Testis (tissue), 2 donors: ENCODE measurements around the gene KIAA1210.

Experiments
- CTCF ChIP-seq, 3 experiments: fragments of 450-650 bp in 2 of 3; fragments of 200-600 bp in 1 of 3; sonication (generic) in 1 of 3; IDR thresholded peaks; one replicate each; pipeline ENCODE4 v1.5.1; 2016 to 2019; ENCODE audit warnings: antibody characterized with exemption in 3 of 3, mild to moderate bottlenecking in 2 of 3, moderate library complexity in 1 of 3
- POLR2A ChIP-seq: fragments of 450-650 bp; IDR thresholded peaks from one replicate; pipeline ENCODE4 v1.6.1; 2017; ENCODE audit warnings: antibody characterized with exemption, mild to moderate bottlenecking, moderate library complexity

GRCh38 chrX:119150163-119151050 lies 22.8 kb upstream of the KIAA1210 start:
- TF ChIP-seq CTCF (IDR thresholded peaks at IDR 0.05), result no peak
- no peak for TF ChIP-seq POLR2A
